OCI-LY3 (cell line): ENCODE measurements around the gene NCAPG.
A peak's percentile ranks its signal among the peaks of the same experiment; 100 is the strongest.

Experiments
- H2AFZ ChIP-seq: fragments of 200-600, 300-600 bp; shearing (Covaris generic); 2 replicates; pipeline ENCODE4 v1.6.0; 2014; ENCODE audit warnings: antibody characterized with exemption, low read depth, low read length
- H3K27ac ChIP-seq: fragments of 200-600, 300-600 bp; sonication (generic); 2 replicates; pipeline ENCODE4 v1.5.1; 2014; ENCODE audit warnings: mild to moderate bottlenecking, low read length, moderate library complexity, mixed read lengths
- H3K27me3 ChIP-seq: fragments of 200-600, 300-600 bp; sonication (generic); 2 replicates; pipeline ENCODE4 v1.6.1; 2014; ENCODE audit warnings: low read depth, low read length, mixed read lengths
- H3K36me3 ChIP-seq: fragments of 200-600, 300-600 bp; sonication (generic); replicated peaks from 2 replicates; pipeline ENCODE3; 2014; ENCODE audit warnings: low read depth, low read length, mixed read lengths
- H3K4me1 ChIP-seq: fragments of 300-600, 200-600 bp; sonication (generic); 2 replicates; pipeline ENCODE4 v1.6.1; 2014; ENCODE audit warnings: low read length, mixed read lengths
- H3K4me2 ChIP-seq: fragments of 200-600, 300-600 bp; sonication (generic); 2 replicates; pipeline ENCODE4 v1.6.1; 2014; ENCODE audit warnings: low read length, mixed read lengths
- H3K4me3 ChIP-seq: fragments of 300-600, 200-600 bp; sonication (generic); 2 replicates; pipeline ENCODE4 v1.5.1; 2014; ENCODE audit warnings: antibody characterized with exemption, mild to moderate bottlenecking, low read length, moderate library complexity
- H3K79me2 ChIP-seq: fragments of 300-600, 200-600 bp; shearing (Covaris generic); 2 replicates; pipeline ENCODE4 v1.6.1; 2014; ENCODE audit warnings: mild to moderate bottlenecking, low read length, mixed read lengths
- H3K9ac ChIP-seq: fragments of 300-600, 200-600 bp; shearing (Covaris generic); 2 replicates; pipeline ENCODE4 v1.6.0; 2014; ENCODE audit warnings: mild to moderate bottlenecking, low read length, moderate library complexity
- H3K9me3 ChIP-seq: fragments of 200-600, 300-600 bp; shearing (Covaris generic); 2 replicates; pipeline ENCODE4 v1.6.1; 2014; ENCODE audit warnings: low read length, mixed read lengths; ENCODE audit not compliant: insufficient read depth
- H4K20me1 ChIP-seq: fragments of 200-600, 300-600 bp; sonication (generic); 2 replicates; pipeline ENCODE4 v1.6.1; 2016; ENCODE audit warnings: low read length, mixed read lengths; ENCODE audit not compliant: insufficient read depth
- CTCF ChIP-seq: fragments of 200-600, 300-600 bp; sonication (generic); IDR thresholded peaks from 2 replicates; pipeline ENCODE4 v1.5.1; 2014; ENCODE audit warnings: antibody characterized with exemption, low read length, low read depth
- EZH2phosphoT487 ChIP-seq: fragments of 200-600 bp; shearing (Covaris generic); IDR thresholded peaks from 2 replicates; pipeline ENCODE4 v1.6.1; 2018; ENCODE audit warnings: antibody characterized with exemption, mixed run types, low read depth

The NCAPG gene

GRCh38 chr4:17875402-17876070, 64.8 kb downstream of the NCAPG start:
- H3K4me2 ChIP-seq, result peak overlapping the region; percentile 57
- TF ChIP-seq CTCF (no peak), EZH2phosphoT487 (no peak)
- H3K27ac ChIP-seq, result no peak overlapping the region

GRCh38 chr4:17876943-17877342, 66.2 kb downstream of the NCAPG start:
- Histone ChIP-seq H3K27ac (no peak overlapping the region), H3K4me3 (no peak overlapping the region), H3K36me3 (peaks cover 7% of the 10 kb centered on the region), H3K9me3 (no peaks in the 10 kb centered on the region), H3K79me2 (no peaks in the 10 kb centered on the region), H3K9ac (no peak overlapping the region), H4K20me1 (peaks cover 9% of the 10 kb centered on the region; the same call in 1 of the 2 replicates), H3K27me3 (no peaks in the 10 kb centered on the region), H3K4me1 (peaks cover 37% of the 10 kb centered on the region), H3K4me2 (0 out of 2 replicates have a peak overlapping the region, but pooled peaks have one; percentile 57), H2AFZ (no peak overlapping the region)
- TF ChIP-seq EZH2phosphoT487 (no peak), CTCF (no peak)

More at GRCh38 chr4:17875402-17876070, 64.8 kb downstream of the NCAPG start:
- no peak overlapping the region for H2AFZ ChIP-seq
- H3K79me2 ChIP-seq, result no peaks in the 10 kb centered on the region
- H3K9me3 ChIP-seq, result no peaks in the 10 kb centered on the region
- H3K4me3 ChIP-seq, result peak overlapping the region; percentile 29
- H3K36me3 ChIP-seq, result peaks cover 7% of the 10 kb centered on the region
- H4K20me1 ChIP-seq, result peaks cover 9% of the 10 kb centered on the region; the same call in 1 of the 2 replicates
- no peaks in the 10 kb centered on the region for H3K27me3 ChIP-seq
- H3K9ac ChIP-seq, result no peak overlapping the region
- H3K4me1 ChIP-seq, result peaks cover 30% of the 10 kb centered on the region

- TF ChIP-seq EZH2phosphoT487, result no peak
- no peak for TF ChIP-seq CTCF
- Histone ChIP-seq H4K20me1 (peaks cover 9% of the 10 kb centered on the region; the same call in 1 of the 2 replicates), H3K27ac (no peak overlapping the region), H3K27me3 (no peaks in the 10 kb centered on the region), H3K9ac (no peak overlapping the region), H3K4me2 (no peak overlapping the region), H3K36me3 (peaks cover 7% of the 10 kb centered on the region), H3K79me2 (no peaks in the 10 kb centered on the region), H2AFZ (no peak overlapping the region), H3K4me3 (no peak overlapping the region), H3K9me3 (no peaks in the 10 kb centered on the region), H3K4me1 (peaks cover 37% of the 10 kb centered on the region)
Observed at GRCh38 chr4:17877661-17878060, 66.9 kb downstream of the NCAPG start.

- no peak for TF ChIP-seq EZH2phosphoT487
- no peak for TF ChIP-seq CTCF
- Histone ChIP-seq H2AFZ (no peak overlapping the region), H3K9ac (no peak overlapping the region)
Observed at GRCh38 chr4:17884063-17884462, 73.3 kb downstream of the NCAPG start.

More at GRCh38 chr4:17884063-17884462, 73.3 kb downstream of the NCAPG start:
- no peak overlapping the region for H3K4me3 ChIP-seq
- H3K79me2 ChIP-seq, result no peaks in the 10 kb centered on the region
- H3K27ac ChIP-seq, result no peak overlapping the region
- H3K36me3 ChIP-seq, result peaks cover 4% of the 10 kb centered on the region
- H3K4me2 ChIP-seq, result no peak overlapping the region
- no peaks in the 10 kb centered on the region for H3K9me3 ChIP-seq
- H3K4me1 ChIP-seq, result peaks cover 8% of the 10 kb centered on the region
- H4K20me1 ChIP-seq, result no peaks in the 10 kb centered on the region
- H3K27me3 ChIP-seq, result no peaks in the 10 kb centered on the region
